ENCODE results near the gene ATP5F1C.

DNA sequence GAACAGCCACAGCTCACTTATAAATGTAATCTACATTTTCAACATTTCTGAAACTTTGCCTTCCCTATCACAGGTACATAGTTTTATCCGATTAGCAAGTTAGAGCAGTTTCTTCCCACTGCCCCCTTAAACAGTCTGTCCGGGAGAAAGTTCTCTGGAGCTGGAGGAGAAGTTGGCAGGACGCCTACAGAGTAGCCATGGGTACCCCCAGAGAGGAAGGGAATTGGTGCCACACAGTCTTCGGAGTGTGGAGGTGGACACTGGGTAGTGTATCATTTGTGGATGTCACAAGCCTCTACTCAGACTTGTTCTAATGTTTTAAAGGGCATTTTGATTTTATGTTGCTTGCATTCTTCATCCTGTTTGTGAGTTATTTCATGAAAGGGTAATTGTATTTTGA lies 69.3 kb downstream of the ATP5F1C start:
- TF ChIP-seq POLR2AphosphoS5 (IDR thresholded peaks at IDR 0.05; ENCODE audit: low read depth, low read length) = no peak
- no peak for TF ChIP-seq POLR2A (IDR thresholded peaks at IDR 0.05; ENCODE audit: low read depth, low read length)
- no peak for TF ChIP-seq TAF1 (IDR thresholded peaks at IDR 0.05; ENCODE audit: low read depth, low read length)
- no peak for TF ChIP-seq SPI1 (IDR thresholded peaks at IDR 0.05; ENCODE audit: low read depth, low read length)

Measured in GM12891 (cell line).